ENCODE measurements around the gene DDI1. TPM values are rescaled to one million over a fixed set of nuclear protein-coding genes. Genes with fewer than 3 reads are reported as not detected.

The DDI1 gene
- not detected for total RNA-seq
- not detected for total RNA-seq (2013)

GRCh38 chr11:104036588-104036987, at the start of gene DDI1:
TSS of gene DDI1 (plus strand) at chr11:104036640. CDS start at chr11:104036823, 183 bp downstream.
- Histone ChIP-seq H3K4me1 (ENCODE audit: control insufficient read depth, insufficient read depth, low read length) (no peaks in the 10 kb centered on the region), H3K27me3 (ENCODE audit: control insufficient read depth, insufficient read depth, low read length) (no peaks in the 10 kb centered on the region), H3K36me3 (ENCODE audit: control insufficient read depth, insufficient read depth, low read length) (no peaks in the 10 kb centered on the region), H3K27ac (ENCODE audit: low read length) (no peak within 1 kb of the TSS), H3K4me3 (ENCODE audit: low read length) (no peak within 1 kb of the TSS), H3K9me3 (ENCODE audit: control insufficient read depth, insufficient read depth, low read length) (no peaks in the 10 kb centered on the region)
- DNase-seq (no peak), ATAC-seq (no peak)
- H3K9me3 Mint-ChIP-seq, result peaks cover 0 to under 1% of the 10 kb centered on the region in 2 donors
- peaks cover 8 to 11% of the 10 kb centered on the region in 2 donors for H3K4me1 Mint-ChIP-seq
- H3K27me3 Mint-ChIP-seq (ENCODE audit: low read depth in 2 of 2), result no peaks in the 10 kb centered on the region
- intact Hi-C loops (cut with micrococcal nuclease), result no loop called here
- no peak within 1 kb of the TSS for H3K4me3 Mint-ChIP-seq
- TF ChIP-seq CTCF (IDR thresholded peaks at IDR 0.05), result no peak
- H3K36me3 Mint-ChIP-seq, result no peaks in the 10 kb centered on the region
- WGBS (ENCODE audit: insufficient coverage), result 96% methylated on average over 26 of the region's 26 CpGs
- H3K27ac Mint-ChIP-seq, result no peak within 1 kb of the TSS

DNA sequence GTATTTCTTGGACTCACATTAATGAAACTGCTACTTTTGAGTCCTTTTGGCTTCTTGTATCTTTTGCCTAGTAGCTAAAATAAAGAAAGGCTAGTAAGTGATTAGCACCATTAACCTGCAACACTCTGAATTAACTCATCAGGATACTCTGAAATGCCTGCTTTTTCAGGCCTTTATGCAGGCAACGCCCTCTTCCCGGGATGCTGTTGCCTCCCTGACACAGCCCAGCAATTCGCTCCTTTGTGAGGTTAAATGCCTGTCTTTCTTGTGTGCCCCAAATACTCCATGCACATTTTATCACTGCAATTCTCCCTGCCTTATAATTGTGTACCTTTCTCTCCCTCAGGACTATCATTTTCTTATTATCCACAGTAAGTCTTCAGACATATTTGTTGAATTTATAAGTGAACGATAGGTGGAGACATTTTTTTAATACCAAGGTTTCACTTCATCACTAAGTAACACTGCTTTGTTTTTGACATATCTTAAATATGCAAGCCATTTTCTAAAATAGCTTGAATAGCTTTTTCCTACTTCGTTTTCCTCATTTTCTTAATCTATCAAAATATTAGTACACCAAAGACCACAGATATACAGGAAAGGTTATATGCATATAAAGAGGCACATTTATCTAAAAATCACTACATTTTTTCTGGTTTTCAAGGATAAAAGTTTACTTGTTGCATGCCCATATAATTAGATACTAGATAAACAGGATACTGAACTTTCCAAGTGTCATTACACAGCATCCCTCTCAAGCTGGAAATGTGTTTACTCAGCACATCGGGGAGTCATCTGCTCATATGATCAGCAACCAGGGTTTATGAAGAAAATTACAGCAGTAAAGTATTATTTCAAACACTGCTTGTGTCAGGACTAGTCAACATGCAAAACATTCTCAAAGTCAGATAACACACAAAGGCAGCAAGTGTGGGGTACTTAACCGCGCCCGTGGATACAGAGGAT, 48.5 kb upstream of the DDI1 start:
- H3K27ac ChIP-seq (ENCODE audit: low read length), result no peak overlapping the region
- H3K4me1 ChIP-seq (ENCODE audit: control insufficient read depth, insufficient read depth, low read length), result no peaks in the 10 kb centered on the region
- H3K9me3 ChIP-seq (ENCODE audit: control insufficient read depth, insufficient read depth, low read length), result no peaks in the 10 kb centered on the region
- ATAC-seq (no peak), DNase-seq (no peak)
- H3K36me3 ChIP-seq (ENCODE audit: control insufficient read depth, insufficient read depth, low read length), result no peaks in the 10 kb centered on the region
- H3K4me3 Mint-ChIP-seq, result no peak overlapping the region
- 95% methylated on average over 7 of the region's 9 CpGs for WGBS (ENCODE audit: insufficient coverage)
- no peak for TF ChIP-seq CTCF (IDR thresholded peaks at IDR 0.05)
- H3K27me3 ChIP-seq (ENCODE audit: control insufficient read depth, insufficient read depth, low read length), result no peaks in the 10 kb centered on the region
- intact Hi-C loops (cut with micrococcal nuclease), result no loop called here
- no peaks in the 10 kb centered on the region for H3K27me3 Mint-ChIP-seq (ENCODE audit: low read depth in 2 of 2)
- no peaks in the 10 kb centered on the region for H3K9me3 Mint-ChIP-seq
- H3K27ac Mint-ChIP-seq, result no peak overlapping the region
- peaks cover 11% of the 10 kb centered on the region for H3K36me3 Mint-ChIP-seq
- H3K4me3 ChIP-seq (ENCODE audit: low read length), result no peak overlapping the region
- peaks cover 14 to 21% of the 10 kb centered on the region in 2 donors for H3K4me1 Mint-ChIP-seq

DNA sequence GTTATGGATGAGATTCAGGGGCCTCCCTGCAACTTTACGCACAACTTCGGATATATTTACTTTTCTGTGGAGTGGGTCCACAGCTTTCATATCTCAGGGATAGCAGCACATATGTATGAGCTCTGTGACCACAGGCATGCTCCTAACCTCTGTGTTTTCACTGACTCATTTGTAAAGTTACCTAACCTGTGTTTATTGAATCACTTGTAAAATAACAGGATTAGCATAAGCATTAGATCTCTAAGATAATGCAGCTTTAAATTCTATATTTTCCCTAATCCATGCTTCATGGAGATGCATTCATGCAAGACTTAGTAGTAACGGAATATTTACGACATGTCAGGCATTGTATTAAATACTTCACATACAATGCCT, 47.9 kb upstream of the DDI1 start:
- Mint-ChIP-seq H3K27me3 (ENCODE audit: low read depth in 2 of 2) (no peaks in the 10 kb centered on the region), H3K9me3 (no peaks in the 10 kb centered on the region), H3K36me3 (peaks cover 9% of the 10 kb centered on the region)

More for the DNA sequence above, 47.9 kb upstream of the DDI1 start:
- no peaks in the 10 kb centered on the region for H3K4me1 ChIP-seq (ENCODE audit: control insufficient read depth, insufficient read depth, low read length)
- no peak for TF ChIP-seq CTCF (IDR thresholded peaks at IDR 0.05)
- H3K27me3 ChIP-seq (ENCODE audit: control insufficient read depth, insufficient read depth, low read length), result no peaks in the 10 kb centered on the region
- H3K9me3 ChIP-seq (ENCODE audit: control insufficient read depth, insufficient read depth, low read length), result no peaks in the 10 kb centered on the region
- 92% methylated on average over 2 of the region's 4 CpGs for WGBS (ENCODE audit: insufficient coverage)
- Mint-ChIP-seq H3K4me1 (peaks cover 7 to 16% of the 10 kb centered on the region in 2 donors), H3K4me3 (no peak overlapping the region), H3K27ac (no peak overlapping the region)
- H3K4me3 ChIP-seq (ENCODE audit: low read length), result no peak overlapping the region
- ATAC-seq, result no peak
- DNase-seq, result no peak
- H3K27ac ChIP-seq (ENCODE audit: low read length), result no peak overlapping the region
- H3K36me3 ChIP-seq (ENCODE audit: control insufficient read depth, insufficient read depth, low read length), result no peaks in the 10 kb centered on the region
- intact Hi-C loops (cut with micrococcal nuclease), result no loop called here
